ENCODE measurements around the gene ROCK2. TPM values are rescaled to one million over a fixed set of nuclear protein-coding genes. Genes with fewer than 3 reads are reported as not detected.

ROCK2 gene
- total RNA-seq, 1 experiment from 2014 or later, result 25.9 TPM

- Mint-ChIP-seq H3K36me3 (no peaks in the 10 kb centered on the region), H3K27me3 (ENCODE audit: low read depth) (peaks cover 25% of the 10 kb centered on the region), H3K9me3 (no peaks in the 10 kb centered on the region), H3K27ac (no peak overlapping the region), H3K4me1 (peaks cover 9% of the 10 kb centered on the region), H3K4me3 (no peak overlapping the region)
- DNase-seq (ENCODE audit: low spot score) (no peak), ATAC-seq (no peak)
- POLR2A ChIA-PET, result no interaction called here
- CTCF ChIA-PET, result interaction anchor here (1.2 to 1.8 kb wide), 2 partner anchors 25 to 325 kb away, joined by 3 to 8 read pairs; a partner anchor contains a TSS
- TF ChIP-seq MYBL2 (CRISPR knock-in tag; IDR thresholded peaks at IDR 0.05) (no peak), ARID4B (CRISPR knock-in tag; IDR thresholded peaks at IDR 0.05; ENCODE audit: borderline replicate concordance) (no peak)
These were observed 186.7 kb downstream of the ROCK2 start for GRCh38 chr2:11157731-11158130.

GRCh38 chr2:11157296-11157695 is 187.1 kb downstream of the ROCK2 start:
- Mint-ChIP-seq H3K27me3 (ENCODE audit: low read depth) (peaks cover 29% of the 10 kb centered on the region), H3K27ac (no peak overlapping the region), H3K4me1 (peaks cover 9% of the 10 kb centered on the region), H3K36me3 (no peaks in the 10 kb centered on the region), H3K9me3 (no peaks in the 10 kb centered on the region), H3K4me3 (no peak overlapping the region)
- ChIA-PET POLR2A (no interaction called here), CTCF (interaction anchor here (0.9 to 1.8 kb wide), 3 partner anchors 14 to 325 kb away, joined by 3 to 8 read pairs (median 3); a partner anchor contains a TSS)
- no peak for ATAC-seq
- DNase-seq (ENCODE audit: low spot score), result no peak
- TF ChIP-seq NR2C2 (CRISPR knock-in tag; IDR thresholded peaks at IDR 0.05) (no peak), GABPB1 (CRISPR knock-in tag; IDR thresholded peaks at IDR 0.05) (0 out of 2 replicates have a peak, but pooled peaks have one; percentile 20)

- ATAC-seq (no peak), DNase-seq (ENCODE audit: low spot score) (no peak)
- Mint-ChIP-seq H3K9me3 (no peaks in the 10 kb centered on the region), H3K27me3 (ENCODE audit: low read depth) (peaks cover 36% of the 10 kb centered on the region), H3K27ac (no peak overlapping the region), H3K4me1 (peaks cover 9% of the 10 kb centered on the region), H3K36me3 (no peaks in the 10 kb centered on the region), H3K4me3 (peak overlapping the region; percentile 61)
- POLR2A ChIA-PET, result no interaction called here
- CTCF ChIA-PET, result interaction anchor here (0.9 to 1.8 kb wide), 3 partner anchors 13 to 324 kb away, joined by 3 to 8 read pairs (median 3); a partner anchor contains a TSS
- TF ChIP-seq ATF3 (CRISPR knock-in tag; conservative IDR thresholded peaks at IDR 0.05) (no peak), OVOL2 (CRISPR knock-in tag; IDR thresholded peaks at IDR 0.05; ENCODE audit: borderline replicate concordance) (no peak), ZNF425 (CRISPR knock-in tag; conservative IDR thresholded peaks at IDR 0.05) (no peak)
These were observed 187.9 kb downstream of the ROCK2 start for GRCh38 chr2:11156396-11157075.

- POLR2A ChIA-PET, result interaction anchor here (1.2 to 1.7 kb wide), 2 partner anchors 23 to 189 kb away, joined by 5 to 10 read pairs; partner anchors contain the start of gene ROCK2
- peaks cover 40% of the 10 kb centered on the region for H3K27me3 Mint-ChIP-seq (ENCODE audit: low read depth)
- peaks cover 9% of the 10 kb centered on the region for H3K4me1 Mint-ChIP-seq
- ATAC-seq, result peak; percentile 78
- peak within 1 kb of the TSS; percentile 91 for H3K27ac Mint-ChIP-seq
- peak within 1 kb of the TSS; percentile 73 for H3K4me3 Mint-ChIP-seq
- DNase-seq (ENCODE audit: low spot score), result no peak
- H3K9me3 Mint-ChIP-seq, result no peaks in the 10 kb centered on the region
- H3K36me3 Mint-ChIP-seq, result no peaks in the 10 kb centered on the region
- CTCF ChIA-PET, result interaction anchor here (0.7 to 4.7 kb wide), 4 partner anchors 23 to 256 kb away, joined by 3 to 54 read pairs (median 5); a partner anchor contains a TSS
- TF ChIP-seq SP1 (CRISPR knock-in tag; conservative IDR thresholded peaks at IDR 0.05) (peak; percentile 75), ZNF121 (CRISPR knock-in tag; IDR thresholded peaks at IDR 0.05) (no peak), MLX (CRISPR knock-in tag; IDR thresholded peaks at IDR 0.05) (no peak), ZNF396 (CRISPR knock-in tag; IDR thresholded peaks at IDR 0.05; ENCODE audit: borderline replicate concordance) (no peak), AFF4 (CRISPR knock-in tag; IDR thresholded peaks at IDR 0.05; ENCODE audit: borderline replicate concordance) (peak; percentile 82; the same call in 1 of the 2 replicates), KAT7 (CRISPR knock-in tag; IDR thresholded peaks at IDR 0.05; ENCODE audit: borderline replicate concordance) (no peak), CREB1 (CRISPR knock-in tag; IDR thresholded peaks at IDR 0.05) (0 out of 2 replicates have a peak, but pooled peaks have one; percentile 21), GABPB1 (CRISPR knock-in tag; IDR thresholded peaks at IDR 0.05) (peak; percentile 62)
These were observed 188.9 kb downstream of the ROCK2 start, which contains the start of gene SLC66A3 for GRCh38 chr2:11155381-11156035. Gene SLC66A3 (plus strand): TSS chr2:11155467. CDS start chr2:11155547, 80 bp downstream.

Data from WTC11 (cell line).